PC-3 (cell line): Measurements from ENCODE around the gene RHEBL1. TPM values are rescaled to one million over a fixed set of nuclear protein-coding genes. Genes with fewer than 3 reads are reported as not detected.
A peak's percentile ranks its signal among the peaks of the same experiment; 100 is the strongest.

ENCODE experiments used
- ATAC-seq: fragments of 200-7000 bp; cut with Tn5 transposase; 2 replicates; pipeline ENCODE4 v1.9.1; 2020; ENCODE audit warnings: mild to moderate bottlenecking, moderate library complexity
- Bru-seq: library from RNA; stranded (reverse); fragments of 400-500 nt; gene quantifications from one replicate; lab custom pipeline; 2021; lab: Mats Ljungman, UMichigan
- BruChase-seq, 2 experiments: library from RNA; stranded (reverse); fragments of 400-500 nt; gene quantifications; one replicate each; lab custom pipeline; 2021; lab: Mats Ljungman, UMichigan
- BruUV-seq: library from RNA; stranded (reverse); fragments of 400-500 nt; replicated peaks from 2 replicates; lab custom pipeline; 2021; lab: Mats Ljungman, UMichigan
- CTCF ChIA-PET: fragments of 300-600 bp; sonication (Branson Sonifier 250); formaldehyde crosslinking; loops from one replicate; lab custom pipeline; 2022; ENCODE audit warnings: antibody characterized with exemption; lab: Charles Lee
- POLR2A ChIA-PET: fragments of 300-600 bp; sonication (Branson Sonifier 250); formaldehyde crosslinking; loops from one replicate; lab custom pipeline; 2022; ENCODE audit warnings: antibody characterized with exemption; ENCODE audit not compliant: unreplicated experiment; lab: Charles Lee
- DNase-seq: peaks from one replicate; pipeline ENCODE4 v3.0.0-alpha.2; 2015
- H2AFZ ChIP-seq: fragments of 300-600 bp; sonication (generic); 2 replicates; pipeline ENCODE4 v1.6.0; 2016; ENCODE audit warnings: antibody characterized with exemption, low read length
- H3F3A ChIP-seq: fragments of 300-600 bp; sonication (generic); one replicate; pipeline ENCODE4 v1.6.0; 2017; ENCODE audit warnings: antibody characterized with exemption, low read length, control low read depth, mild to moderate bottlenecking; ENCODE audit not compliant: unreplicated experiment
- H3K27ac ChIP-seq: fragments of 300-600 bp; sonication (generic); 2 replicates; pipeline ENCODE4 v1.5.1; 2016; ENCODE audit warnings: mild to moderate bottlenecking, low read length
- H3K27me3 ChIP-seq: fragments of 300-600 bp; sonication (generic); 2 replicates; pipeline ENCODE4 v1.6.1; 2016; ENCODE audit warnings: low read length, mixed read lengths
- H3K36me3 ChIP-seq: fragments of 300-600 bp; sonication (generic); 2 replicates; pipeline ENCODE4 v1.6.1; 2016; ENCODE audit warnings: low read depth, mixed run types, low read length, mixed read lengths
- H3K4me1 ChIP-seq: fragments of 300-600 bp; sonication (generic); 2 replicates; pipeline ENCODE4 v1.5.1; 2016; ENCODE audit warnings: low read length; ENCODE audit not compliant: insufficient read depth
- H3K4me2 ChIP-seq: fragments of 300-600 bp; sonication (generic); 2 replicates; pipeline ENCODE4 v1.6.0; 2016; ENCODE audit warnings: low read length
- H3K4me3 ChIP-seq: fragments of 300-600 bp; sonication (generic); 2 replicates; pipeline ENCODE4 v1.5.1; 2016; ENCODE audit warnings: mild to moderate bottlenecking, low read length, mixed read lengths
- H3K79me2 ChIP-seq: fragments of 300-600 bp; sonication (generic); 2 replicates; pipeline ENCODE4 v1.6.1; 2017; ENCODE audit warnings: low read length, mixed read lengths
- H3K9ac ChIP-seq: fragments of 300-600 bp; sonication (generic); 2 replicates; pipeline ENCODE4 v1.6.0; 2016; ENCODE audit warnings: mild to moderate bottlenecking, low read length
- H3K9me2 ChIP-seq: fragments of 300-600 bp; sonication (generic); replicated peaks from 2 replicates; pipeline ENCODE4 v1.6.1; 2016; ENCODE audit warnings: mixed run types, low read length, mixed read lengths
- H3K9me3 ChIP-seq: fragments of 300-600 bp; sonication (generic); 2 replicates; pipeline ENCODE4 v1.6.1; 2016; ENCODE audit warnings: low read length, mixed read lengths
- H4K20me1 ChIP-seq: fragments of 300-600 bp; sonication (generic); 2 replicates; pipeline ENCODE4 v1.6.1; 2016; ENCODE audit warnings: low read length, mixed read lengths
- CTCF ChIP-seq: fragments of 300-600 bp; sonication (generic); conservative IDR thresholded peaks from 2 replicates; pipeline ENCODE4 v1.5.1; 2017; ENCODE audit warnings: antibody characterized with exemption, low read depth, mild to moderate bottlenecking, low read length
- EZH2 ChIP-seq: fragments of 300-600 bp; sonication (generic); IDR thresholded peaks from one replicate; pipeline ENCODE4 v1.6.1; 2017; ENCODE audit warnings: antibody characterized with exemption, mild to moderate bottlenecking, low read length; ENCODE audit not compliant: unreplicated experiment
- EZH2phosphoT487 ChIP-seq: fragments of 300-600 bp; sonication (generic); IDR thresholded peaks from 2 replicates; pipeline ENCODE4 v1.6.1; 2018; ENCODE audit warnings: mild to moderate bottlenecking, antibody characterized with exemption, low read length, borderline replicate concordance
- intact Hi-C: fragments of 100-400 bp; cut with micrococcal nuclease; formaldehyde crosslinking; loops from 2 replicates; pipeline ENCODE4 v1.9.0; 2023
- long read RNA-seq: library from polyadenylated mRNA; unstranded; transcript quantifications from one replicate; pipeline ENCODE4 v2.0.0, GENCODE V29; 2021; ENCODE audit not compliant: unreplicated experiment
- total RNA-seq: library from RNA; depleted of rRNA; stranded (reverse); fragments of >200 nt; gene quantifications from 2 replicates; pipeline ENCODE4 v1.2.3, GENCODE V29; 2014; rRNA removed

Gene RHEBL1
- total RNA-seq: 4.2 and 5.0 TPM in 2 replicates
- percentile 45 among the genes with signal in this experiment for Bru-seq, nascent RNA
- percentile 53 among the genes with signal in this experiment for BruChase-seq, experiment 1, labeled RNA remaining after a 6-hour chase
- percentile 43 among the genes with signal in this experiment for BruChase-seq, experiment 2, labeled RNA remaining after a 2-hour chase
- long read RNA-seq, partial matches to known transcripts: 0 of 4 reads
- long read RNA-seq, other reads (novel, unspliced or antisense): 1 of 4 reads

DNA sequence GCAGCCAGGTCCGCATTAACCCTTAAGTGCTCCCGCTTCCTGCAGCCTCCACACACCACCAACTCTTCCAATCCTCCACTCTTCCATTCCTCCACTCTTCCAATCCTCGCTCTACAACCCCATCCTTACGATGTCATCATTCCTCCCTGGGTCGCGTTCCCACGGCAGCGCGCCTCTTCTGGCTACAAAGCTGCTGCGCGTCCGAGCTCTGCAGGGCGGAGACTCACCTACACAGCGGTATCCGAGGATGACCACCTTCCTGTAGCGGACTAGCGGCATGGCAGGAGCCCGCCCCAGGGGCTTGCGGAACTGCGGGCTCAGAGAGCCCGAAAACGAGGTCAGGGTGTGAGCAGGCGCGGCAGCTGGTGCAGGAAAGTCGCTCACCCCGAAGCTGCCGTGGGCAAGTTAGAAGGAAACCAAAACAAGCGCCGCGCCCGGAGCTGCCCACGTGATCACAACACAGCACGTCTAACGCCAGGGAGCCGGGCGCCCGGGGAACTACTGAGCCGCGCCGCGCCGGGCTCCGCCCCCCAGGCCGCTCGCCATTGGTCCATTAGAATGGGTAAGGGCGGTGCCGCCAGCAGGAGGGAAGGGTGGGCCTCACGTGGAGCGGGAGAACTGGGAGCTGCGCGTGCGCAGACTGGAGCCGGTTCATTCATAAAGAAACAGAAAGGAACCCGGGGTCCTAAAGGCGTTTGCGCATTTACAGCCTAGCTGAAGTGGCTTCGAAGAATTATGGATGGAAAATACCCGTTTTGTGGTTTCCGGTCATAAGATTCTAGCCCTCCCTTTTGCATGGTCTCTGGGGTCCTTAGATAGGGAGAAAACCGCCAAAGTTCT is at the start of gene RHEBL1:
RHEBL1 (minus strand) TSS at position 473 of the 840 bp plus-strand sequence; CDS start at position 279, 194 bp downstream.
- no peaks in the 10 kb centered on the region for H4K20me1 ChIP-seq
- peak within 1 kb of the TSS; percentile 65 for H3K9ac ChIP-seq
- POLR2A ChIA-PET: interaction anchor here (0.5 to 1.0 kb wide), 6 partner anchors 39 to 204 kb away, joined by 3 to 7 read pairs (median 4); partner anchors contain the start of genes LMBR1L and TUBA1B
- H3K9me2 ChIP-seq: no peaks in the 10 kb centered on the region
- no peak within 1 kb of the TSS for H3K27ac ChIP-seq
- intact Hi-C loops: loop anchor here (2.0 kb wide), 1 partner anchor 19 kb away; no protein-coding TSS in a partner anchor
- BruUV-seq: no TSS peak
- H3K9me3 ChIP-seq: no peaks in the 10 kb centered on the region
- H3K79me2 ChIP-seq: no peaks in the 10 kb centered on the region
- no peaks in the 10 kb centered on the region for H3K27me3 ChIP-seq
- CTCF ChIA-PET: interaction anchor here (0.6 to 1.4 kb wide), 3 partner anchors 19 to 175 kb away, joined by 3 to 25 read pairs (median 5); no protein-coding TSS in a partner anchor
- DNase-seq: peak; percentile 98
- H3K4me3 ChIP-seq: peak within 1 kb of the TSS; percentile 91
- no peaks in the 10 kb centered on the region for H3K36me3 ChIP-seq
- H3F3A ChIP-seq: no peaks in the 10 kb centered on the region
- ATAC-seq: peak; percentile 99
- peaks cover 10% of the 10 kb centered on the region; the same call in 1 of the 2 replicates for H3K4me1 ChIP-seq
- H3K4me2 ChIP-seq: peak within 1 kb of the TSS; percentile 94
- peak within 1 kb of the TSS; percentile 92 for H2AFZ ChIP-seq
- peak; percentile 38 for TF ChIP-seq CTCF
- no peak for TF ChIP-seq EZH2

DNA sequence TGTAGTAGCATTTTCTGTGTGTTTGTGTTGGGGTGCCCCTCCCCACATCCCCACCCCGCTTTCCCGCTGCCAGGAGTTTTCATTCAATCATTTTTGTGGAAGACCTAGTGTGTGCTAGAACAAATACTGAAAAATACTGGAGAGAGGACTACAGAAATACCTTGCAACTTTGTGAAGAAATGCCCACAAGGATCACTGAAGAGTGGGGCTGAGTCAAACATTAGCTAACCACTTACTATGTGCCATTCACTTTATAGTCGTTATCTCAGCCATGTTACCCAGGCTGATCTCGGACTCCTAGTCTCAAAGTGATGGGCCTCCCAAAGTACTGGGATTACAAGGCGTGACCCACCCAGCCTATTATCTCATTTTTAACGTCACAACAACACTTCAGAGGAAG is 41.4 kb upstream of the RHEBL1 start:
- TF ChIP-seq CTCF (no peak), EZH2phosphoT487 (no peak), EZH2 (no peak)
- ATAC-seq: no peak
- H3K36me3 ChIP-seq: no peaks in the 10 kb centered on the region
- POLR2A ChIA-PET: interaction anchor here (0.8 kb wide), 1 partner anchor 42 kb away, joined by 5 read pairs; the partner anchor contains the start of gene RHEBL1
- no peaks in the 10 kb centered on the region for H3K27me3 ChIP-seq
- CTCF ChIA-PET: interaction anchor here (0.6 to 1.5 kb wide), 3 partner anchors 10 to 744 kb away, joined by 3 to 6 read pairs (median 3); partner anchors contain the start of gene TUBA1B
- no peaks in the 10 kb centered on the region for H3K9me3 ChIP-seq
- no peaks in the 10 kb centered on the region for H3F3A ChIP-seq
- no peak for DNase-seq
- H3K4me3 ChIP-seq: peak overlapping the region; percentile 94
- no TSS peak for BruUV-seq
- intact Hi-C loops: no loop called here
- no peaks in the 10 kb centered on the region for H4K20me1 ChIP-seq
- H3K9ac ChIP-seq: peak overlapping the region; percentile 78; the same call in 1 of the 2 replicates
- peak overlapping the region; percentile 84 for H2AFZ ChIP-seq
- no peaks in the 10 kb centered on the region for H3K9me2 ChIP-seq
- H3K27ac ChIP-seq: no peak overlapping the region
- H3K79me2 ChIP-seq: peaks cover 34% of the 10 kb centered on the region
- peaks cover 17% of the 10 kb centered on the region for H3K4me1 ChIP-seq
- H3K4me2 ChIP-seq: peak overlapping the region; percentile 94
